ENCODE measurements around the gene PARP6.
"Not testable (repeated sequence)": the region's sequence is repeated elsewhere in the genome, so short reads cannot be mapped to it uniquely, and the experiment has no call there.

PARP6 gene

GRCh38 chr15:72276326-72276700 lies 4.0 kb upstream of the PARP6 start:
- no peaks in the 10 kb centered on the region for H3K27me3 ChIP-seq (ENCODE audit: control insufficient read depth in 1 of 2, insufficient read depth in 2 of 2, low read length in 2 of 2)
- H3K9ac ChIP-seq (ENCODE audit: low read length) = no peak overlapping the region
- no peaks in the 10 kb centered on the region for H3K36me3 ChIP-seq (ENCODE audit: insufficient read depth, low read length)
- peaks cover 13% of the 10 kb centered on the region for H3K4me1 ChIP-seq (ENCODE audit: insufficient read depth, low read length)
- H3K4me3 ChIP-seq (ENCODE audit: low read depth in 1 of 2, low read length in 2 of 2) = no peak overlapping the region
- no peaks in the 10 kb centered on the region for H3K9me3 ChIP-seq (ENCODE audit: low read length)
- no peak overlapping the region for H3K27ac ChIP-seq (ENCODE audit: low read depth, low read length)

- H3K9me3 ChIP-seq (ENCODE audit: low read length); H3K9ac ChIP-seq (ENCODE audit: low read length); H3K27me3 ChIP-seq (ENCODE audit: control insufficient read depth in 1 of 2, insufficient read depth in 2 of 2, low read length in 2 of 2); H3K4me3 ChIP-seq (ENCODE audit: low read depth in 1 of 2, low read length in 2 of 2); H3K27ac ChIP-seq (ENCODE audit: low read depth, low read length); H3K36me3 ChIP-seq (ENCODE audit: insufficient read depth, low read length): not testable (repeated sequence)
- peaks cover 19% of the 10 kb centered on the region for H3K4me1 ChIP-seq (ENCODE audit: insufficient read depth, low read length)
These were observed 3.4 kb upstream of the PARP6 start for GRCh38 chr15:72275635-72276325.

- no peaks in the 10 kb centered on the region for H3K27me3 ChIP-seq (ENCODE audit: control insufficient read depth in 1 of 2, insufficient read depth in 2 of 2, low read length in 2 of 2)
- H3K4me1 ChIP-seq (ENCODE audit: insufficient read depth, low read length) = peaks cover 19% of the 10 kb centered on the region
- peaks cover 11% of the 10 kb centered on the region for H3K36me3 ChIP-seq (ENCODE audit: insufficient read depth, low read length)
- peak overlapping the region; percentile 35 for H3K27ac ChIP-seq (ENCODE audit: low read depth, low read length)
- peak overlapping the region; percentile 0 to 66 for H3K4me3 ChIP-seq (ENCODE audit: low read depth in 1 of 2, low read length in 2 of 2)
- H3K9me3 ChIP-seq (ENCODE audit: low read length) = no peaks in the 10 kb centered on the region
- H3K9ac ChIP-seq (ENCODE audit: low read length) = peak overlapping the region; percentile 35
These were observed 621 bp upstream of the PARP6 start for GRCh38 chr15:72272997-72273352.

GRCh38 chr15:72271895-72272212 lies 500 bp downstream of the PARP6 start:
- H3K4me3 ChIP-seq (ENCODE audit: low read depth in 1 of 2, low read length in 2 of 2) = peak overlapping the region; percentile 76 to 83
- H3K4me1 ChIP-seq (ENCODE audit: insufficient read depth, low read length) = peaks cover 19% of the 10 kb centered on the region
- no peaks in the 10 kb centered on the region for H3K27me3 ChIP-seq (ENCODE audit: control insufficient read depth in 1 of 2, insufficient read depth in 2 of 2, low read length in 2 of 2)
- peak overlapping the region; percentile 22 for H3K9ac ChIP-seq (ENCODE audit: low read length)
- no peaks in the 10 kb centered on the region for H3K9me3 ChIP-seq (ENCODE audit: low read length)
- H3K36me3 ChIP-seq (ENCODE audit: insufficient read depth, low read length) = peaks cover 22% of the 10 kb centered on the region
- peak overlapping the region; percentile 93 for H3K27ac ChIP-seq (ENCODE audit: low read depth, low read length)

GRCh38 chr15:72271221-72271620 lies 1.1 kb downstream of the PARP6 start:
- Histone ChIP-seq H3K9ac (ENCODE audit: low read length) (peak overlapping the region; percentile 22), H3K4me3 (ENCODE audit: low read depth in 1 of 2, low read length in 2 of 2) (peak overlapping the region in 1 of 2 donors; percentile 76), H3K36me3 (ENCODE audit: insufficient read depth, low read length) (peaks cover 28% of the 10 kb centered on the region), H3K9me3 (ENCODE audit: low read length) (no peaks in the 10 kb centered on the region), H3K27ac (ENCODE audit: low read depth, low read length) (peak overlapping the region; percentile 93), H3K4me1 (ENCODE audit: insufficient read depth, low read length) (peaks cover 19% of the 10 kb centered on the region), H3K27me3 (ENCODE audit: control insufficient read depth in 1 of 2, insufficient read depth in 2 of 2, low read length in 2 of 2) (no peaks in the 10 kb centered on the region)

GRCh38 chr15:72269739-72270138 lies 2.6 kb downstream of the PARP6 start:
- H3K9me3 ChIP-seq (ENCODE audit: low read length) = no peaks in the 10 kb centered on the region
- H3K9ac ChIP-seq (ENCODE audit: low read length) = no peak overlapping the region
- H3K4me3 ChIP-seq (ENCODE audit: low read depth in 1 of 2, low read length in 2 of 2) = no peak overlapping the region
- no peak overlapping the region for H3K27ac ChIP-seq (ENCODE audit: low read depth, low read length)
- no peaks in the 10 kb centered on the region for H3K27me3 ChIP-seq (ENCODE audit: control insufficient read depth in 1 of 2, insufficient read depth in 2 of 2, low read length in 2 of 2)
- peaks cover 43% of the 10 kb centered on the region for H3K36me3 ChIP-seq (ENCODE audit: insufficient read depth, low read length)
- H3K4me1 ChIP-seq (ENCODE audit: insufficient read depth, low read length) = peaks cover 19% of the 10 kb centered on the region

GRCh38 chr15:72265031-72265430 lies 7.3 kb downstream of the PARP6 start:
- no peak overlapping the region for H3K9ac ChIP-seq (ENCODE audit: low read length)
- peaks cover 88% of the 10 kb centered on the region for H3K36me3 ChIP-seq (ENCODE audit: insufficient read depth, low read length)
- no peaks in the 10 kb centered on the region for H3K4me1 ChIP-seq (ENCODE audit: insufficient read depth, low read length)
- H3K4me3 ChIP-seq (ENCODE audit: low read depth in 1 of 2, low read length in 2 of 2) = no peak overlapping the region
- H3K27ac ChIP-seq (ENCODE audit: low read depth, low read length) = no peak overlapping the region
- H3K27me3 ChIP-seq (ENCODE audit: control insufficient read depth in 1 of 2, insufficient read depth in 2 of 2, low read length in 2 of 2) = no peaks in the 10 kb centered on the region
- H3K9me3 ChIP-seq (ENCODE audit: low read length) = no peaks in the 10 kb centered on the region

GRCh38 chr15:72252663-72253299 lies 19.6 kb downstream of the PARP6 start:
- H3K9ac ChIP-seq (ENCODE audit: low read length) = no peak overlapping the region
- no peaks in the 10 kb centered on the region for H3K4me1 ChIP-seq (ENCODE audit: insufficient read depth, low read length)
- no peaks in the 10 kb centered on the region for H3K27me3 ChIP-seq (ENCODE audit: control insufficient read depth in 1 of 2, insufficient read depth in 2 of 2, low read length in 2 of 2)
- H3K4me3 ChIP-seq (ENCODE audit: low read depth in 1 of 2, low read length in 2 of 2) = no peak overlapping the region
- no peak overlapping the region for H3K27ac ChIP-seq (ENCODE audit: low read depth, low read length)
- H3K9me3 ChIP-seq (ENCODE audit: low read length) = no peaks in the 10 kb centered on the region
- peaks cover 78% of the 10 kb centered on the region for H3K36me3 ChIP-seq (ENCODE audit: insufficient read depth, low read length)

GRCh38 chr15:72249142-72249810 lies 23.1 kb downstream of the PARP6 start:
- H3K4me1 ChIP-seq (ENCODE audit: insufficient read depth, low read length) = no peaks in the 10 kb centered on the region
- no peak overlapping the region for H3K9ac ChIP-seq (ENCODE audit: low read length)
- no peak overlapping the region for H3K27ac ChIP-seq (ENCODE audit: low read depth, low read length)
- peaks cover 53% of the 10 kb centered on the region for H3K36me3 ChIP-seq (ENCODE audit: insufficient read depth, low read length)
- no peak overlapping the region for H3K4me3 ChIP-seq (ENCODE audit: low read depth in 1 of 2, low read length in 2 of 2)
- no peaks in the 10 kb centered on the region for H3K27me3 ChIP-seq (ENCODE audit: control insufficient read depth in 1 of 2, insufficient read depth in 2 of 2, low read length in 2 of 2)
- H3K9me3 ChIP-seq (ENCODE audit: low read length) = no peaks in the 10 kb centered on the region

- no peak overlapping the region for H3K27ac ChIP-seq (ENCODE audit: low read depth, low read length)
- H3K9me3 ChIP-seq (ENCODE audit: low read length) = no peaks in the 10 kb centered on the region
- no peaks in the 10 kb centered on the region for H3K27me3 ChIP-seq (ENCODE audit: control insufficient read depth in 1 of 2, insufficient read depth in 2 of 2, low read length in 2 of 2)
- H3K4me1 ChIP-seq (ENCODE audit: insufficient read depth, low read length) = no peaks in the 10 kb centered on the region
- H3K9ac ChIP-seq (ENCODE audit: low read length) = no peak overlapping the region
- H3K36me3 ChIP-seq (ENCODE audit: insufficient read depth, low read length) = peaks cover 51% of the 10 kb centered on the region
- no peak overlapping the region for H3K4me3 ChIP-seq (ENCODE audit: low read depth in 1 of 2, low read length in 2 of 2)
These were observed 23.8 kb downstream of the PARP6 start for GRCh38 chr15:72248514-72248913.

- Histone ChIP-seq H3K36me3 (ENCODE audit: insufficient read depth, low read length) (peaks cover 40% of the 10 kb centered on the region), H3K4me3 (ENCODE audit: low read depth in 1 of 2, low read length in 2 of 2) (no peak overlapping the region), H3K4me1 (ENCODE audit: insufficient read depth, low read length) (no peaks in the 10 kb centered on the region), H3K9ac (ENCODE audit: low read length) (no peak overlapping the region), H3K9me3 (ENCODE audit: low read length) (no peaks in the 10 kb centered on the region), H3K27ac (ENCODE audit: low read depth, low read length) (no peak overlapping the region), H3K27me3 (ENCODE audit: control insufficient read depth in 1 of 2, insufficient read depth in 2 of 2, low read length in 2 of 2) (no peaks in the 10 kb centered on the region)
These were observed 29.5 kb downstream of the PARP6 start for GRCh38 chr15:72242775-72243370.
